ENCODE results near the gene MYOM1.

- TF ChIP-seq, protein P1, sequence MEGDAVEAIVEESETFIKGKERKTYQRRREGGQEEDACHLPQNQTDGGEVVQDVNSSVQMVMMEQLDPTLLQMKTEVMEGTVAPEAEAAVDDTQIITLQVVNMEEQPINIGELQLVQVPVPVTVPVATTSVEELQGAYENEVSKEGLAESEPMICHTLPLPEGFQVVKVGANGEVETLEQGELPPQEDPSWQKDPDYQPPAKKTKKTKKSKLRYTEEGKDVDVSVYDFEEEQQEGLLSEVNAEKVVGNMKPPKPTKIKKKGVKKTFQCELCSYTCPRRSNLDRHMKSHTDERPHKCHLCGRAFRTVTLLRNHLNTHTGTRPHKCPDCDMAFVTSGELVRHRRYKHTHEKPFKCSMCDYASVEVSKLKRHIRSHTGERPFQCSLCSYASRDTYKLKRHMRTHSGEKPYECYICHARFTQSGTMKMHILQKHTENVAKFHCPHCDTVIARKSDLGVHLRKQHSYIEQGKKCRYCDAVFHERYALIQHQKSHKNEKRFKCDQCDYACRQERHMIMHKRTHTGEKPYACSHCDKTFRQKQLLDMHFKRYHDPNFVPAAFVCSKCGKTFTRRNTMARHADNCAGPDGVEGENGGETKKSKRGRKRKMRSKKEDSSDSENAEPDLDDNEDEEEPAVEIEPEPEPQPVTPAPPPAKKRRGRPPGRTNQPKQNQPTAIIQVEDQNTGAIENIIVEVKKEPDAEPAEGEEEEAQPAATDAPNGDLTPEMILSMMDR (IDR thresholded peaks at IDR 0.05; ENCODE audit: low read depth, low read length, poor library complexity, severe bottlenecking): no peak
- no peak for TF ChIP-seq EZH2phosphoT487 (IDR thresholded peaks at IDR 0.05; ENCODE audit: borderline replicate concordance, low read length)
Measured at GRCh38 chr18:3230401-3231334, 10.9 kb upstream of the MYOM1 start.

All from DOHH2 (cell line).